ENCODE measurements around the gene SCART1. TPM values are rescaled to one million over a fixed set of nuclear protein-coding genes. Genes with fewer than 3 reads are reported as not detected.
"Not testable (repeated sequence)": the region's sequence is repeated elsewhere in the genome, so short reads cannot be mapped to it uniquely, and the experiment has no call there.

The SCART1 gene
- 0.91 TPM for polyA plus RNA-seq (2013, experiment 1 of 2; ENCODE audit: insufficient read length)
- 0.74 TPM for polyA plus RNA-seq (2013, experiment 2 of 2; ENCODE audit: insufficient read length)

DNA sequence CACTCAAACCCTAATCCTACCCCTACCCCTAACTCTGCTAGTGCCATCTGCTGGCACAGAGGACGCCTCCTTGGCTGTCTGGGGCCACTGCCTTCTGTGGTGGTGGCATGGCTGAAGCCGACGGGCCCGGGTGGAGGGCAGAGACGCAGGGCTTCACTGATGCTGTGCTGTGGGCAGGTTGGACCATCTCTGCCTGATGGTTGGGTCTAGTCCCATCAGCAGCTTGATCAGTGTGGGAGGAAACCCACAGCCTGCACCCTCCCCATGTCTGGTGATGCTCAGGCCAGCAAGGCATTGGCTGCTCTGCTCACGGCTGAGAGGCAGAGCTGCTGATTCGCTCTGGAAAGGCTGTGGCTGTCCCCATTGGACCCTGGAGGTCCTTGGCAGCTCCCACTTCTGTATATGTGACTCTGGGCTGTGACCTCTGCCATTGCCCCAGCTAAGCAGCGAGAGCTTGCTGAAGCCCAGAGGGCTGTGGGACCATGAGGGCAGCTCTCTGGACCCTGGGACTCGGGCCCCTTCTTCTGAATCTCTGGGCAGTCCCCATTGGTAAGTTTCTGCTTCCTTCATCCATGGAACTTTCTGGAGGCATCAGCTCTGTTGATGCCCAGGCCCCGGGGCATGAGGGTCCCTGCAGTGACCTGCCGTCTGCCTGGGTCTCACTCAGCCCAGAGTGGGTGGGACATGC is at the start of gene SCART1:
Gene SCART1, plus strand, starts transcription at position 430 of the 688 bp plus-strand sequence. Its CDS starts 53 bp downstream, at position 483.
- DNase-seq = no peak

DNA sequence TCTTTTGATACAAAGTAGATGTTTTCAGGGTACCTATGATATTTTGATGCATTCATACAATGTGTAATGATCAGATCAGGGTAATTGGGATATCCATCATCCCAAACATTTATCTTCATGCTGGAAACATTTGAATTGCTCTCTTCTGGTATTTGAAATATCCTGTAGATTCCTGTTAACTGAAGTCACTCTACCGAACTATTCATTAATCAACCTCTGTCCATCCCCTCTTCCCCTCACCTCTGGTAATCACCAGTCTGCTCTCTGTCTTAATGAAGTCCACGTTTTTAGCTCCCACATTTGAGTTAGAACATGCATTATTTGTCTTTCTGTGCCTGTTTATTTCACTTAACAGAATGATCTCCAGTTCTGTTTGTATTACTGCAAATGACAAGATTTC is 48.5 kb upstream of the SCART1 start:
- DNase-seq = peak; percentile 53

DNA sequence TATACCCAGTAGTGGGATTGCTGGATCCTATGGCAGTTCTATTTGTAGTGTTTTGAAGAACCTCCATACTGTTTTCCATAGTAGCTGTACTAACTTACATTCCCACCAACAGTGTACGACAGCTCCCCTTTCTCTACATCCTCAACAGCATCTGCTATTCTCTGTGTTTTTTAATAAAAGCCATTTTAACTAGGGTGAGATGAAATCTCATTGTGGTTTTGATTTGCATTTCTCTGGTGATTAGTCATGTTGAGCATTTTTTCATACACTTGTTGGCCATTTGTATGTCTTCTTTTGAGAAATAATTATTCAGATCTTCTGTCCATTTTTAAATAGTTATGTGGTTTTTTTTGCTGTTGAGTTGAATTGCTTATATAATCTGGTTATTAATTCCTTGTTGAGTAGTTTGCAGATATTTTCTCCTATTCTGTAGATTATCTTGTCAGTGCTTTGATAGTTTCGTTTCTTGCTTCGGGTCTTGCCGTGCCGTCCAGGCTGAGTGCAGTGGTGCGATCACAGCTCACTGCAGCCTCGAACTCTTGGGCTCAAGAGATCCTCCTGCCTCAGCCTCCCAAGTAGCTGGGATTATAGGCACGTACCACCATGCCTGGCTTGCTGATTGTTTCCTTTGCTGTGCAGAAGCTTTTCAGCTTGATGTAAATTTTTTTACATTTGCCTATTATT is 47.8 kb upstream of the SCART1 start:
- DNase-seq = peak; percentile 68

DNA sequence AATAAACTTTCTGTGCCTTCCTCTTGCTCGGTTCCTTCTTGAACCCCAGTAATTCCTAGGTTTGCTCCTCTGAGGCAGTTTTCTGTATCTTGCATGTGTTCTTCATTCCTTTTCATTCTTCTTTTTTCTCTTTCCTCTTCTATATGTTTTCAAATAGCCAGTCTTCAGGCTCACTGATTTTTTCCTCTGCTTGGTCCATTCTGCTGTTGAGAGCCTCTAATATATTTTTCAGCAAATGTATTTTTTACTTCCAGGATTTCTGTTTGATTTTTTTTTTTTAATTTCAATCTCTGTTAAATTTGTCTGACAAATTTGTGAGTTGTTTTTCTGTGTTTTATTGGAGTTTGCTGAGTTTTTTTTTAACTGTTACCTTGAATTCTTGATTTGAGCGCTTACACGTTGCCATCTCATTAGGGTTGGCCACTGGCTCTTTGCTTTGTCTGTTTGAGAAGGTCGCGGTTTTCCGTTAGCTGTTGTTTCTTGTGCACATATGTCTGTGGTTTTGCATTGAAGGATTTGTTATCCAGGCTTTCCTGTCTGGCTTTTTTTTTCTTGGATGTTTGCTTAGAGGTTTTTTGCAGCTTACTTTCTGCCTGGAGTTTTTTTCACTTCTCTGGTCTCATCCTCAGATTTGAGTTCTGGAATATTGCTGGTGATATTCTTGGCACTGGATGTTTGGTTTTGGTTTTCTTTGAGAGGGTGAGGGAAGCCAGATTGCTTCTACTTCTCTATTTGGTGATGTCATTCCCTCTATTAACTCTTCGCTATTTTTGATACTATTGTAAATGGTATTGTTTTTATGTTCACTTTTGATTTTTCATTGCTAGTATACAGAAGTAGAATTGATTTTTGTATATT is 42.0 kb upstream of the SCART1 start:
- DNase-seq = no peak

DNA sequence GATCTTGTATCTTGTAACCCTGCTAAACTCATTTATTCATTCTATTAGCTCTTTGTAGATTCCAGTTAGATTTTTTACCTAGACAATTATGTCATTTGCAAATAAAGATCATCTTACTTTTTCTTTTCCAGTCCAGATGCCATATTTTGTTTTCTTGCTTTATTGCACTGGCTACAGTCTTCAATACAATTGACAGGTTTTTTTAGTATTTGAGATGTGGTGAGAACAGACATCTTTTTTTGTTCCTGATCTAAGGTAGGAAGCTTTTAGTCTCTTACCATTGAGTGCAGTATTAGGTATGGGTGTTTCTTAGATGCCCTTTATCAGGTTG is 41.4 kb upstream of the SCART1 start:
- DNase-seq = no peak

DNA sequence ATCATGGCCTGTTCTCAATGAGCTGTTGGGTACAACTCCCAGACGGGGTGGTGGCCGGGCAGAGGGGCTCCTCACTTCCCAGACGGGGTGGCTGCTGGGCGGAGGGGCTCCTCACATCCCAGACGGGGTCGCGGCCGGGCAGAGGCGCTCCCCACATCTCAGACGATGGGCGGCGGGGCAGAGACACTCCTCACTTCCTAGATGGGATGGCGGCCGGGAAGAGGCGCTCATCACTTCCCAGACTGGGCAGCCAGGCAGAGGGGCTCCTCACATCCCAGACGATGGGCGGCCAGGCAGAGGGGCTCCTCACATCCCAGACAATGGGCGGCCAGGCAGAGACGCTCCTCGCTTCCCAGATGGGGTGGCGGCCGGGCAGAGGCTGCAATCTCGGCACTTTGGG is 39.3 kb upstream of the SCART1 start:
- DNase-seq = not testable (repeated sequence)

DNA sequence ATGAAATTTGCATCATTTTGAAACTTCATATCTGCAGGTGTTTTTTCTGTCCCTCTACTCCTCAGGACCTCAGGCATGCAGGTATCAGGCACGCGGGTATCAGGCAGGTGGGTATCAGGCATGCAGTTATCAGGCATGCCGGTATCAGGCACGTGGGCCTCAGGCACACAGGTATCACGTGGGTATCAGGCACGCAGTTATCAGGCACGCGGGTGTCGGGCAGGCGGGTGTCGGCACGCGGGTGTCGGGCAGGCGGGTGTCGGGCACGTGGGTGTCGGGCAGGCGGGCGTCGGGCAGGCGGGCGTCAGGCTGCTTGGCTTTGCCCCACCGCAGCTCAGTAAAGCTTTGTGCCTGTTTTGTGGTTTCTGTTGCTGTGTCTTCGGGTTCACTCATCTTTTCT is 38.0 kb upstream of the SCART1 start:
- no peak for DNase-seq

DNA sequence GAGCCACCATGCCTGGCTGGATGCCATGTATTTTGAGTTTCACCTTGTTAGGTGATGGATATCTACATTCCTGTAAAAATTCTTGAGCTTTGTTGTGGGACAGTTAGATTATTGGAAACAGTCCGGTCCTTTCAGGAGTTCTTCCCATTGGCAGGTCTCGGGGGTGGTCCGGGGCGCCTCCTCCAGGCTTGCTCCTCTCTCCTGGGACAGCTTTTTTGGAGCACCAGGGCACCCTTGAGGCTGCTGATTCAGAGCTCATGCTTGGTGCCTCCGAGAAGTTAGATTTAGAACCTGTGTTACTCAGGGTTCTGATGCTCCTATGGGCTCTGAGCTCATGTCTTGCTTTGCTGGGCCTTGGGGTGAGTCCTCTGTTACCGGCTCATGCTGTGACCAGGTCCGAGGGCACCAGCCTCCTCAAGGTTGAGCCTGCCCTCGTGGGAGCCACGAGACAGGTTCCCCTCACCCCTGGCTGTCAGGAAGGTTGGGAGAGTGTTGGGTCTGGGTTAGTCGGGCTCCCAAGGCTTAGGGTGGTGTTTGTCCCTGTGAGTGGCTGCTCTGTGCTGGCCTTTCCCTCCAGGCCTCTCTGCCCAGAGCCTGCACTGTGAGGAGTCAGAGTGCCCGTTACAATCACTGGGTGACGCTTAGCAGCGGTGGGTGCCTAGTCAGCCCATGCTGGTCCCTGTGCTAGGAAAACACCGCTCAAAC is 35.3 kb upstream of the SCART1 start:
- no peak for DNase-seq

DNA sequence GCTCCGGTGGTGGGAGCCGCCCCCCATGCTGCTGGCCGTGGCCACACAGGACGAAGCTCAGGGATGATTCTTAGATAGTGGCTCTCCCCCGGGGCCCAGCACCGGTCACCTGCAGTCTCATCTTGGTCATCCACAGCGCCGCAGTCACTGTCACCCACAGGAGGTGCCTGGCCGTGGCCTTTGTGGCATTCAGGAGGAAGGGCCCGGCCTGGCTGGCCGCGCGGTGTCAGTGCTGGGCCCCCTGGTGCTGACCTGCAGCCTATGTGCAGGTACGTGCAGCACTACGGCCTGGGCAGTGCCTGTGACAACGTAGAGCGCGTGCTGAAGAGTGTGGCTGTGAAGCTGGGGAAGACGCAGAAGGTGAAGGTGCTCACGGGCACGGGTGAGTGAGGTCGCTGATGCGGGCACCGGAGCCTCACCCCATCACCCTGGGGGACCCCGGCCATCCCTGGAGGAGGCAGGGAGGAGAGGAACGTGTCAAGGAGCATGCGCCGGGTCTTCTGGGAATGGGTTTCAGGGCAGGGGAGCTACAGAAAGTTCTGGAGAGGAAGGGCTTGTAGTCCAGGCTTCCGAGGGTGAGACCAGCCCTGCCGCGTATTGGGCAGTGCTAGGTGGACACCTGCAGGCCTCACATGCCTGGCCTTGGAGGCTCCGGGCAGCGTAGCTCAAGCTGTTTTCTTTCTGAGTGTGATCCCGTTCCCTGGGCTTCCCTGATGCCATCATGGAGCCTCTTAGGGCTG is 34.4 kb upstream of the SCART1 start:
- no peak for DNase-seq

DNA sequence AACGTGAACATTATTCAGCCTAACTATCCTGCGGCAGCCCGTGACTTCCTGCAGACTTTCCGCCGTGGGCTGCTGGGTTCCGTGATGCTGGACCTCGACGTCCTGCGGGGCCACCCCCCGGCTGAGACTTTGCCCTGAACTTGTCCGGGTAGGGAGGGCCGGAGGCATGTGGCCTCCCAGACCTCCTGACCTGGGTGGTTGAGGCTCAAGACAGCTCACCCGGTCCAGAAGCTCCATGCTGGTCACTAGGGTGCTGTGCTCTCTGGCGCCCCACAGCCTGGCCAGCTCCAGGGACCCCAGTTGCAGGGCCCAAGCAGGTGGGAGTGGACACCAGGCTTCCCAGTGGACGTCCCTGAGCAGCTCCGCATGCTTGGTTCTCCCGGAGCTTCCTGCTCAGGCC is 33.7 kb upstream of the SCART1 start:
- DNase-seq = no peak

DNA sequence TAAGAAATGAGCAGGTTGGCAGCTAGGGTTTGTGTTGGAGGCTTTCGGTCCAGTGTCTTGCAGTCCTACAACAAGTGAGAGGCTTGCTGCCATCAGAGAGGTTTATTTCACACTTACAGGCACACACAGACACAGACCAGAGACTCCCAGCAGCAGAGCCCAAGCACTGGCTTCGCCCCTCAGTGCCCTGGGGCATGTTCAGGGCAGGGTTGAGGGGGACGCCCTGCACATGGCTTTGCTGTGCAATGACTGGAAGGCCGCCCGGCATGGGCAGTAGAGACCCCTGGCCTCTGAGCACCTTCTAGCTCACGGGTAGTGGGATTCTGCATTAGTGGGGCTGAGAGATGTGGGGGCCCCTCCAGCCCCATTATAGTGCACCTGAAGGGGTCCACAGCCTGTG is 33.2 kb upstream of the SCART1 start:
- no peak for DNase-seq

DNA sequence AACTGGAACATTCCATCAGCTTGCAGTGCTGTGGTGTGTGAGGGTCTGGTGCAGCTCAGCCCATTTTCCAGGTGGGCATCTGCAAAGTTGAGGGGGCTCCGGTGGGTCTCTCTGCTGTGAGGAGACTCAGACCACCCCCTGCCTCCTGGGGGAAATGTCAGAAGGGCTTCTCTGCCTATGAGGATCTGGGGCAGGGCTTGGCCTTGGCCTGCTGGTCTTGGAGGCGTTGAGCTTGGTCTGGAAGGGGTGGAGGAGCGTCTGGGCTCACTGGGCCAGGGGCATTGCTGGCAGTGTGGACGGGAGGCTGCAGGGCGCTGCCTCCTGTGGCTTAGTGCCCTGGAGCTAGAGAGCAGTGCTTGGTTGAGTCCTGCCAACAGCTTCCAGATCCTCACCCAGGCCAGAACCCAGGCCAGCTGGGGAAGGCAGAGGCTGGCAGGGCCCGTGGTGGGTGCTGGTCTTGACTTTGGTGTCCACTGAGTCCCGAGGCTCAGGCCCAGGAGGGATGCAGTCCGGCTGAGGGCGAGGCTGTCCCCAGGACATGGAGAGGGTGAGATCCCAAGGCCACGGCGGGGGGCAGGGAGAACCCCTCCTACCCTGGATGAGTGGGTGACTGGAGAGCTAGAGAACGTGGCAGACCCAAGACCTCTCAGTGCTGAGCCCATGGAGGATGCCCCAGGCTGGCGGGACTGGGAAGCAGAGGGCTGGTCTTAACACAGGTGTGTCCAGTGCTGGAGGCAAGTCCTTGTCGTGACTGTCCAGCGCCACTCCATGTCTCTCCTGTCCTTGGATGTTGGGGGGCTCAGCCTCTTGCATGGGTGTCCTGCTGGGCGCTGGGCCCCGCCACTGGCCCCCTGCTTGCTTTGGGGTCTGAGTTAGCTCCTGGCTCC is 32.2 kb upstream of the SCART1 start:
- DNase-seq = no peak

DNA sequence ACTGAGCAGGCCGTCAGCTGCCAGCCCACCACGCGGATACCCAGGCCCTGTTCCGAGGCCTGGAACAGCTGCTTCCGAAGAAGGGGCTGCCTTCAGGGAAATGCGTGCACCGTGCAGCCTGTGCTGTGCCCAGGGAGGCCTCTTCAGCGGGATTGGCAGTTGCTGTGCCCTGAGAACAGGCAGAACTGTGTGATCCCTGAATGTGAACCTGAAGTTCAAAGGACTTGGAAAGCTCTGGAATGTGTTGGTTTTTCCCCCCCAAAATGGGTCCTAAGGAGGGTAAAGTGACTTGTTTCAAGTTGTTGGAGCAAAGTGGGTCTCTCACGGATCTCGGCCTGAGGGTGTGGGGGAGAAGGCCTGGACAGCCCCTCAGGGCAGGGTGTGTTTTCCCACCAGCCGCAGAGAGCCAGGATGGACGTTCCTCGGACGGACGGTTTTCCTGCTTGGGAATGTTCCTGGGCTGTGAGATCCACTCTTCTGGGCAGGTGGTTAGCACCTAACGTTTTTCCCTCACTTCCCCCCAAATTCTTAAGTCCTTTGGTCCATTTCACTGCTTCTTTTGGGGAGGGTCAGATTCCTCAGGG is 31.4 kb upstream of the SCART1 start:
- no peak for DNase-seq

DNA sequence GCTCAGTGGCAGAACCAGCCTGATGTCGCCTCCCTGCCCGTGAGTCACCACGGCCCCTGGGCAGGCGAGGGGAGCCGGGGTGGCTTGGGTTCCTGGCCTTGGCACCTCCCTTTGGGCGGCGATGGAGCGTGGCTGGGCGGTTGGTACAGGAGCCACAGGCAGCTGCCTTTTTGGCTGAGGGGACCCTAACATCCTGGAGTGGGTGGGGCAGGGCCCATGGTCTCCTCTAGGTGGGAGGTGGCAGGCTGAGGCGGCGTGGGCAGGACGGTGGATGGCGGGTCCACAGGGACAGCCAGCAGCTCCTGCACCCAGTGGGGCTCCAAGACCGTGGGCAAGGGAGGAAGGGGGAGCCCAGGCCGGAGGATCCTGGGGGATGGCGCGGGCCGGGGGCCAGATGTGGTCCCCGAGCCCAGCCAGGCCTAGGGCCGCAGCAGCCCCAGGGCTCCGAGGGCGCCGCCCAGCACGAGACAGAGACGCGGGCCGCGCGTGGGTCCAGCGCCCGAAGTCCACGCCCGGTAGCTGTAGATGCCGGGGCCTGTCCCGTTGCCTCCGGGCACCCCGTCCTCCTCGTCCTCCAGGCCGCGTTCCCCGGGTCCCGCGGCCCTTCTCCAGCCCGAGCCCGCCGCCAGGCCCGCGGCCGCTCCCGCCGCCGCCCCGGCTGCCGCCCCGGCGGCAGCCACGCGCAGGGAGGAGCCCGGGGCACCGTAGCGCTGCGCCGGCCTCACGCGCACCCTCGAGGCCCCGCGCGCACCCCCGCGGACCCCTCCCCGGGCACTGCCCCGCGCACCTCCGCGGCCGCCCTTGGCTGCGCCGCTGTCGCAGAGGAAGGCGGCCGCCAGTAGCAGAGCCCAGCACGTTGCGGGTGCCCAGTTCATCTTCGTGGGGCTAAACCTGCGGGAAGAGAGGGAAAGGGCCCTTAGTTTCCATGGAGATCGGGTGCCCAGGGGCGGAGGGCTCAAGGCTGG is 30.7 kb upstream of the SCART1 start:
- no peak for DNase-seq

DNA sequence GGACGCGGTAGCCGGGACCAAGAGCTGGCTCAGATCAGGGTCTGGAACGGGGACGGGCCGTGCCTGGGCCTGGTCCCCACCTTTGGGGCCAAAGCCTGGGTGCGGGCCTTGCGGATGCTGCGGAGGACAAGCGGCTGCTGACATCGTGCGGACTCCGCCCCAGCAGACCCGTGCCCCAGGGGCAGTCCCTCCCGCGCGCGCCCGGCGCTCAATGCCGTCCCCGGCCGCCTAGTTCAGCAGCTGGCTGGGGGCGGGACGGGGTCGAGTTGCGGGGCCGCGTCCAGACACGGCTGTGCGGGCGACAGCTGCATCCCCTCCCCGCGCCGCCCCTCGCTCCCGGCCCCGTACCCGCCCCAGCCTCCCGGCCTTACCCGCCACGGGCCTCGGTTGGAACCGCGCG is 29.6 kb upstream of the SCART1 start:
- DNase-seq = not testable (repeated sequence)

DNA sequence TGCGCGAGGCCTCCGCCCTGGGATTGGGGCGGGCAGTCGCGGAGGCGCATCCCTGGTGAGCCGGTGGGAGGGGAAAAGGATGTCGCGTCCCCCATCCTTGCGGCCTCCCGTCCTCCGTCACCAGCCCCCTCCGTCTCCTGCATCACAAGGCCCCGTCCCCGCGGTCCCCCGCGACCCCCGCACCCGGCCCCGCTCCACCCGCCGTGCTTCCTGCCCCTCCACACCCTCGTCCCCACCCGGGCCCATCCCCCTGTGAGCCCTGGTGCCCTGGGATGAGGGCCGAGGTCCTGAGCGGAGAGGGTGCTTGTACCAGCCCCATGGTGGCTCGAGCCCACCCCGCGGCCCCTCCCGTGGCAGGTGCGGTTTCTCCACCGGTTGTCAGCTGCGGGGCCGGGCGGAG is 29.1 kb upstream of the SCART1 start, which contains the start of gene SPRN:
Gene SPRN, minus strand, starts transcription at position 25 of the 400 bp plus-strand sequence. CDS start 944 bp downstream, outside the sequence.
- DNase-seq = not testable (repeated sequence)

DNA sequence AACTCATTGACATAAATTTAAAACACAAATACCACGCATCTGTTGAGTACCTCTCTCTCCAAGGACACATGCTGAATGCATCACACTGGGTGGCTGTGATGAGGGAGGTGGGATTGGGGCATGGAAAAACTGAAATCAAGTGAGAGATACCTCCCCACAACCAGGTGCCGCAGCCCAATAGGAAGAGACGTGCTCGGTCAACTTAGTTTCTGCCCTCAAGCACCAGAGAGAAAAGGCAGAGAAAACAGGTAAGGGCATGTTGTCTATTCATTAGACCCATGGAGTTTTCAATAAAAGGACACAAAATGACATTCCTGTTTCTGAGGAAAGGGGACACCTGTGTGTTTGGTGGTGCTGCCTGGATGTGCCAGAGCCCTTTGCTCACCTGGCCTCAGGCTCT is 24.2 kb upstream of the SCART1 start:
- not testable (repeated sequence) for DNase-seq

DNA sequence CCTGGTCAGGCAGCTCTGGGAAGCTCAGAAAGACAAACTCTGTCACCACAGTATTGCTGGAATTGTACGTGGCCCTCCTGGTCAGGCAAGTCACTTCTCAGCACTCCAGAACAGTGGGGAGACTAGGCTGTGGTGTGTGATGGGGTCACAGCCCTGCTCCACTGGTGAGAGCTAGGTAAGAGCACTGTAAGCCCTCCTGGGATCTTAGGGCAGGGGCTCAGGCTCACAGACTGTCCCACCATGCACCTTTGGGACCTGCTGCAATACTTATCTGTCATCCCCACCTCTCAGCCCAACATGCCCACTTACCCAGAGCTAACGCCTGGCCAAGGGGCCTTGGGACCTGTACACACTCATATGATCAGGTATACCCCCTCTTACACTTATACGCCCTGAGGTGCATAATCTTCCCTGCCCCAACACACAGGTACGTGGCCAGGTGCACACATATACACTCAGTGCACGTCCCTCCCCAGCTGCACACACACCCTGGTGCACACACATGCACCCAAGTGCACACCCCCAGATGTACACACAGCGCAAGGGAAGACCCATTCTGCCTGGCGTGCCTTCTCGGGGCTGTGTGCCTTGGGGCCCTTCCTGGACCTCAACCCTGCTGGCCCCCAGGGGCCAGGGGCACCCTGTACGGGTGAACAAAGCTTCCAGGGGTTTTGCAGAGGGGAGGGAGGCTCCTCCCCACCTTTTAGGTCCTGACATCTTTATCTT is 21.7 kb upstream of the SCART1 start:
- not testable (repeated sequence) for DNase-seq

All from fibroblast of skin of abdomen (primary cell).